GM12891 (cell line): ENCODE measurements around the gene DUSP5.

Experiments used
- PAX5 ChIP-seq: IDR thresholded peaks from 2 replicates; pipeline ENCODE4 v1.6.1; 2011; ENCODE audit warnings: low read length, moderate library complexity, mild to moderate bottlenecking; ENCODE audit not compliant: insufficient read depth, severe bottlenecking
- POLR2A ChIP-seq: IDR thresholded peaks from 2 replicates; pipeline ENCODE4 v1.6.1; 2011; ENCODE audit warnings: low read depth, low read length, control low read depth
- POLR2AphosphoS5 ChIP-seq: IDR thresholded peaks from 2 replicates; pipeline ENCODE4 v1.6.1; 2011; ENCODE audit warnings: low read depth, low read length, control low read depth
- POU2F2 ChIP-seq: IDR thresholded peaks from 2 replicates; pipeline ENCODE4 v1.6.1; 2011; ENCODE audit warnings: low read depth, mild to moderate bottlenecking, control low read depth, low read length, moderate library complexity
- SPI1 ChIP-seq: IDR thresholded peaks from 2 replicates; pipeline ENCODE4 v1.6.1; 2011; ENCODE audit warnings: low read depth, low read length, control low read depth
- TAF1 ChIP-seq: IDR thresholded peaks from 2 replicates; pipeline ENCODE4 v1.6.1; 2011; ENCODE audit warnings: low read depth, low read length, control low read depth

GRCh38 chr10:110462166-110463095, 35.3 kb upstream of the DUSP5 start:
- TF ChIP-seq POLR2A (no peak), POLR2AphosphoS5 (no peak), PAX5 (no peak), SPI1 (no peak), TAF1 (no peak), POU2F2 (no peak)
